BLaER1 (cell line): ENCODE measurements around the gene RALGPS2.
"Not testable (repeated sequence)": the region's sequence is repeated elsewhere in the genome, so short reads cannot be mapped to it uniquely, and the experiment has no call there.

ENCODE experiments used
- H3K27ac ChIP-seq: shearing (Covaris generic); formaldehyde crosslinking; 2 replicates; pipeline ENCODE4 v1.8.1; 2022
- H3K27me3 ChIP-seq: shearing (Covaris generic); formaldehyde crosslinking; 2 replicates; pipeline ENCODE4 v1.8.1; 2022
- H3K36me3 ChIP-seq: shearing (Covaris generic); formaldehyde crosslinking; 2 replicates; pipeline ENCODE4 v1.8.1; 2022
- H3K4me1 ChIP-seq: shearing (Covaris generic); formaldehyde crosslinking; 2 replicates; pipeline ENCODE4 v1.8.1; 2022
- H3K4me2 ChIP-seq: shearing (Covaris generic); formaldehyde crosslinking; 2 replicates; pipeline ENCODE4 v1.8.1; 2022
- H3K4me3 ChIP-seq: shearing (Covaris generic); formaldehyde crosslinking; 2 replicates; pipeline ENCODE4 v1.8.1; 2022
- H3K9ac ChIP-seq: shearing (Covaris generic); formaldehyde crosslinking; 2 replicates; pipeline ENCODE4 v1.8.1; 2022
- H3K9me3 ChIP-seq: shearing (Covaris generic); formaldehyde crosslinking; 2 replicates; pipeline ENCODE4 v1.8.1; 2022
- H4K20me1 ChIP-seq: shearing (Covaris generic); formaldehyde crosslinking; 2 replicates; pipeline ENCODE4 v1.8.1; 2022
- Cebpa-rat ChIP-seq: shearing (Covaris generic); IDR thresholded peaks from 2 replicates; pipeline ENCODE4 v1.8.1; 2022

Gene RALGPS2

DNA sequence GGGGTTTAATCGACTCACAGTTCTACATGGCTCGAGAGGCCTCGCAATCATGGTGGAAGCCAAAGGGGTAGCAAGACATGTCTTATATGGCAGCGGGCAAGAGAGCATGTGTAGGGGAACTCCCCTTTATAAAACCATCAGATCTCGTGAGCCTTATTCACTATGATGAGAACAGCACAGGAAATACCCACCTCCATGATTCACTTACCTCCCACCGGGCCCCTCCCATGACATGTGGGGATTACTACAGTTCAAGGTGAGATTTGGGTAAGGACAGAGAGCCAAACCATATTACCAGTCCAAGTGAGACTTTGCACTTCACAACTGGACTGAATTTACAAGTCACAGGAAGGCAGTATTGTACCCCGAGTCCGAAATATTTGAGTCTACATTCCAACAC lies 219.7 kb downstream of the RALGPS2 start:
- Histone ChIP-seq H3K4me1 (peaks cover 17% of the 10 kb centered on the region), H3K27ac (no peak overlapping the region), H4K20me1 (no peaks in the 10 kb centered on the region), H3K4me2 (no peak overlapping the region), H3K36me3 (no peaks in the 10 kb centered on the region), H3K4me3 (no peak overlapping the region), H3K9ac (no peak overlapping the region), H3K27me3 (no peaks in the 10 kb centered on the region), H3K9me3 (no peaks in the 10 kb centered on the region)
- no peak for TF ChIP-seq Cebpa-rat

DNA sequence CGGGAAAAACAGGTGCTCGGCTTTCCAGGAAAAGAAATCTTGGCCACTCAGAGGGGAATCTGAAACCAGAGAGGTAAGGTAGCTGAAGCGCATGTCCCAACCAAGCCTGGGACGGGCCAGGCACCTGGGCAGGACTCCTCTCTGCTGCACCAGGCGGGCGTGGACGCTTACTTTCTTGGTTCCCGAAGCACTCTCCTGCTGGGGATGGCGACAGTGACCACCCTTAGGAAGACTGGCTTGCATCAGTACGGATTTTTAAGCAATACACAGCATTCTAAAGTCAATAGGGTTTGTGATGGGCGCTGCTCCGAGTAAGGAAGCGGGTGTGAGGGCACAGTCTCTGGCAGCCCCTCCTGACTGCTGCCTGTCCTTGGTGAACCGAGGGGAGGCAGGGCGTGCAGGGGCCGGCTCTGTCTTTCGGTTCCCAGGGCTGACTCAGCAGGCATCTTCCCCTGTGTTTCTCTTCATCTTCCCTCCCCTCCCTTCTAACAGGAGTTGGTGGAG lies 220.8 kb downstream of the RALGPS2 start:
- Histone ChIP-seq H3K4me3 (no peak overlapping the region), H3K36me3 (no peaks in the 10 kb centered on the region), H3K4me2 (no peak overlapping the region), H3K9ac (no peak overlapping the region), H3K4me1 (peaks cover 16% of the 10 kb centered on the region), H3K27ac (no peak overlapping the region), H3K27me3 (no peaks in the 10 kb centered on the region), H4K20me1 (no peaks in the 10 kb centered on the region), H3K9me3 (no peaks in the 10 kb centered on the region)
- no peak for TF ChIP-seq Cebpa-rat

DNA sequence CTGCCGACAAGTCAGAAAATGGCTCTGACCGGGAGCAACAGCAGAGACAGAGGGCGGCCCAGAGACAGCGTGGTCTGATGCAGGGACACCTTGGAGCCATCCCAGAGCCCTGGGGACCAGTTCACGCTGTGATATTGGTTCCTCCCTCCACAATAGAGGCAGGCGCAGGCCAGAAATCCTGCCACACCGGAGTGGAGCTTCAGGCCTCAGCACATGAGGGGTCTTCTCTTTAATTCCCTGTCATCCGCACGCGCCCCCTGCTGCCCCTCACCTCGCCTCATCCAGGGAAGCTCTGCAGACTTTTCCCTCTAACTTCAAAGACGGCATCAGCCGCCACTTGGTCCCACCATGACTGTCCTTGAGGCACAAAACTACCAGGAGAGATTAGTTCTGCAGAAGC lies 221.4 kb downstream of the RALGPS2 start:
- H3K4me2 ChIP-seq: no peak overlapping the region
- H3K27ac ChIP-seq: no peak overlapping the region
- H4K20me1 ChIP-seq: no peaks in the 10 kb centered on the region
- TF ChIP-seq Cebpa-rat: no peak
- no peaks in the 10 kb centered on the region for H3K27me3 ChIP-seq
- peaks cover 10% of the 10 kb centered on the region for H3K4me1 ChIP-seq
- H3K4me3 ChIP-seq: no peak overlapping the region
- no peaks in the 10 kb centered on the region for H3K9me3 ChIP-seq
- no peaks in the 10 kb centered on the region for H3K36me3 ChIP-seq
- H3K9ac ChIP-seq: no peak overlapping the region

DNA sequence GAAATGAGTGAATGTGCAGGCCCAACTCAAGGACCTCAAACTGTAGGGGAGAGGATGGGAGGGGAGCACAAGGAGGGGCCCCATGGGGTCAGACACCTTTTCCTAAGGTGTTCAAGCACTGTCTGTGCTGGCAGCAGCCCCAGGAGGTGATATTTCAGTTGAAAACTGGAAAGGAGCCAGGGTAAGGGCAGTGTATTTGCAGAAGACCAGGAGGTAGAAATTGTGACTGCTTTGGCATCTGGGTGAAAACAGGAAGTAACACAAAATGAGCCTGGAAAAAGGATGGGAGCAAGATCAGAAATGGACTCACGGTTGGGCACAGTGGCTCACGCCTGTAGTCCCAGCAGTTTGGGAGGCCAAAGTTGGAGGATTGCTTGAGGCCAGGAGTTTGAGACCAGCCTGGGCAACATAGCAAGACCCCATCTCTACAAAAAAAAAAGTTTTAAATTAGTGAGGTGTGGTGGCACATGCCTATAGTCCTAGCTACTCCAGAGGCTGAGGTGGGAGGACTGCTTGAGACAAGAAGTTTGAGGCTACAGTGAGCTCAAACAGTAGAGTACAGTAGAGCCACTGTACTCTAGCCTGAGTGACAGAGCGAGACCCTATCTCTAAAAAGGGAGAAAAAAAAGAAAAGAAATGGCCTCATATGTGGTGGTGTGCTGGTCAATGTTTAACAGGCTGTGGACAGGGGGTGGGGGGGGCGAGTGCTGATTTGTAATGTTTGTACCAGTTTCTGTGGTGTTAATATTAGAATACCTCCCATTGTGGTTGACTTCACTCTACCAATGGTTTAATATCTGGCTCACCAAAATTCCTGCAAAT lies 222.0 kb downstream of the RALGPS2 start:
- H3K9me3 ChIP-seq: no peaks in the 10 kb centered on the region
- H3K4me3 ChIP-seq: no peak overlapping the region
- H4K20me1 ChIP-seq: no peaks in the 10 kb centered on the region
- H3K4me1 ChIP-seq: peaks cover 10% of the 10 kb centered on the region
- no peak overlapping the region for H3K27ac ChIP-seq
- H3K27me3 ChIP-seq: no peaks in the 10 kb centered on the region
- H3K9ac ChIP-seq: no peak overlapping the region
- H3K36me3 ChIP-seq: no peaks in the 10 kb centered on the region
- no peak for TF ChIP-seq Cebpa-rat
- no peak overlapping the region for H3K4me2 ChIP-seq

DNA sequence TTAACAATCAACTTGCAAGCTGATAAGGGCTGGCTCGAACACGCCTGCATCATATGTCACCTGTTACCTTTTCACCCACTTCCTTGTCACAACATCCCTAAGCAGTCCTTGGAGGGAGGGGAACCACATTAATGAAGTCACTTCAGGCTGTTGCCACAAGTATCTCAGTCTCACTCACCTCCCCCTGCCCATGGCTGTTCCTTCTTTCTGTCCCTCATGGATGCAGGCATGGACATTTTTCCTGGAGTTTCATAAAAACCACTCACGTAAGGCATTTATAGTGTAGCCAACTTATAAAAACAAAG lies 222.6 kb downstream of the RALGPS2 start:
- Histone ChIP-seq H3K4me3 (no peak overlapping the region), H3K27ac (no peak overlapping the region), H3K36me3 (no peaks in the 10 kb centered on the region), H3K4me2 (no peak overlapping the region), H3K27me3 (no peaks in the 10 kb centered on the region), H3K4me1 (peaks cover 6% of the 10 kb centered on the region), H4K20me1 (no peaks in the 10 kb centered on the region), H3K9ac (no peak overlapping the region), H3K9me3 (no peaks in the 10 kb centered on the region)
- TF ChIP-seq Cebpa-rat: no peak

DNA sequence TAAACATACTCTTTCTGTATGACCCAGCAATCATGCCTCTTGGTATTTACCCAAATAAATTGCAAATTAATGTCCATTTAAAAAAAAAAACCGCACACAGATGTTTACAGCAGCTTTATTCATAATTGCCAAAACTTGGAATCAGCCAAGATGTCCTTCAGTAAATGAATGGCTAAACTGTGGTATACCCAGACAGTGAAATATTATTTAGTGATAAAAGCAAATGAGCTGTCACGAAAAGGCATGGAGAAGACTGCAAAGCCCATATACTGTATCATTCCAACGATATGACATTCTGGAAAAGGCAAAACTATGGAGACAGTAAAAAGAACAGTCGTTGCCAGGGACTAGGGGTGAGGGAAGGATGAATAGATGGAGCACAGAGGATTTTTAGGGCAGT lies 223.6 kb downstream of the RALGPS2 start:
- no peaks in the 10 kb centered on the region for H3K9me3 ChIP-seq
- no peak overlapping the region for H3K27ac ChIP-seq
- no peak for TF ChIP-seq Cebpa-rat
- H4K20me1 ChIP-seq: no peaks in the 10 kb centered on the region
- H3K4me1 ChIP-seq: no peaks in the 10 kb centered on the region
- no peak overlapping the region for H3K9ac ChIP-seq
- no peak overlapping the region for H3K4me3 ChIP-seq
- no peaks in the 10 kb centered on the region for H3K27me3 ChIP-seq
- no peak overlapping the region for H3K4me2 ChIP-seq
- no peaks in the 10 kb centered on the region for H3K36me3 ChIP-seq

DNA sequence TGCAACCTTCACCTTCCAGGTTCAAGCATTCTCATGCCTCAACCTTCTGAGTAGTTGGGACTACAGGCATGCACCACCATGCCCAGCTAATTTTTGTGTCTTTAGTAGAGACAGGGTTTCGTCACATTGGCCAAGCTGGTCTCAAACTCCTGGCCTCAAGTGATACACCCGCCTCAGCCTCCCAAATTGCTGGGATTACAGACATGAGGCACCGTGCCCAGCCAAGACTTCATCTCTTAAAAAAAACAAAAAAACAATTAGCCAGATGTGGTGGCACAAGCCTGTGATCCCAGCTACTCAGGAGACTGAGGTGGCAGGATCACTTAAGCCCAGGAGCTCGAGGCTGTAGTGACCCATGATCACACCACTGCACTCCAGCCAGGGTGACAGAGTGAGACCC lies 224.8 kb downstream of the RALGPS2 start:
- H3K4me3 ChIP-seq, H3K9ac ChIP-seq, H3K4me1 ChIP-seq, H3K27me3 ChIP-seq, H3K36me3 ChIP-seq, H4K20me1 ChIP-seq, H3K9me3 ChIP-seq, H3K4me2 ChIP-seq, H3K27ac ChIP-seq: not testable (repeated sequence)

DNA sequence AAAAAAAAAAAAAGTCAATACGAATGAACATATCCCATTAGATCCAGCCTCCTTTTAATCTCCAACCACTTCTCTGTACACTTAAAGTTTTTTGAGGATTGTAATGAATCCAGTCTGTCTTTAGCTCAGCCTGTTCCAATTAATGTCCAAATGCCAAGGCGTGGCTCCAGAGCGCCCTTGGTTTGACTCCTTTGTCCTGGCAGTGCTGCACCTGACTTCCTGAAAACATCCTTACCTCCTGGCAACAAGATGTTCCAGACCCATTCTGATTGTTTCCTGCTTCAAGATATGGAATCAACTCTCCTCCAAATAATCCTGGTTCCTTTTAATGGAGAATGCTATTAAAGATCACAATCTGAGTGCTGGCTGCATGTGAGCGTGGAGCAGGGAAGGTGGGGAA lies 226.6 kb downstream of the RALGPS2 start:
- no peaks in the 10 kb centered on the region for H4K20me1 ChIP-seq
- no peak for TF ChIP-seq Cebpa-rat
- H3K4me3 ChIP-seq: no peak overlapping the region
- H3K4me2 ChIP-seq: no peak overlapping the region
- no peak overlapping the region for H3K9ac ChIP-seq
- no peak overlapping the region for H3K27ac ChIP-seq
- H3K4me1 ChIP-seq: no peaks in the 10 kb centered on the region
- H3K27me3 ChIP-seq: no peaks in the 10 kb centered on the region
- no peaks in the 10 kb centered on the region for H3K9me3 ChIP-seq
- H3K36me3 ChIP-seq: no peaks in the 10 kb centered on the region

DNA sequence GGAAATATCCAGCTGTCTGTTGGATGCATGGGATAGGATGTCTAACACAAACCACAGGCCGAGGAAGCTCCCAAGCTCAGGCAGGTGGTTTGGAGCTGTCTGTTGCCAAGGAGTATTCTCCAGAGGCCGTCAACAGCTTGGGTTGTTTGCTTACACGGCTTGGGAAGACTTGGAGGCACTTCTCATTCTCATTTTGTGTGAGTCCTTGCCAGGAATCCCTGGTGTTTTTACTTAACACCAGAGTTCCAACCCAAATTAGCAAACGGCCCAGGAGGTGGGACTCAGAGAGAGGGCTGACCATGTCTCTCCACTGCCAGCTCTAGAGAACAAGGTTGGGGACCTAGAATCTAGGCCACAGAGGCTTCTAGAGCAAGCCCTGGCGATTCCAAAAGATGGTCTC lies 228.0 kb downstream of the RALGPS2 start:
- Histone ChIP-seq H3K4me1 (no peaks in the 10 kb centered on the region), H3K9me3 (no peaks in the 10 kb centered on the region)
- no peak for TF ChIP-seq Cebpa-rat

DNA sequence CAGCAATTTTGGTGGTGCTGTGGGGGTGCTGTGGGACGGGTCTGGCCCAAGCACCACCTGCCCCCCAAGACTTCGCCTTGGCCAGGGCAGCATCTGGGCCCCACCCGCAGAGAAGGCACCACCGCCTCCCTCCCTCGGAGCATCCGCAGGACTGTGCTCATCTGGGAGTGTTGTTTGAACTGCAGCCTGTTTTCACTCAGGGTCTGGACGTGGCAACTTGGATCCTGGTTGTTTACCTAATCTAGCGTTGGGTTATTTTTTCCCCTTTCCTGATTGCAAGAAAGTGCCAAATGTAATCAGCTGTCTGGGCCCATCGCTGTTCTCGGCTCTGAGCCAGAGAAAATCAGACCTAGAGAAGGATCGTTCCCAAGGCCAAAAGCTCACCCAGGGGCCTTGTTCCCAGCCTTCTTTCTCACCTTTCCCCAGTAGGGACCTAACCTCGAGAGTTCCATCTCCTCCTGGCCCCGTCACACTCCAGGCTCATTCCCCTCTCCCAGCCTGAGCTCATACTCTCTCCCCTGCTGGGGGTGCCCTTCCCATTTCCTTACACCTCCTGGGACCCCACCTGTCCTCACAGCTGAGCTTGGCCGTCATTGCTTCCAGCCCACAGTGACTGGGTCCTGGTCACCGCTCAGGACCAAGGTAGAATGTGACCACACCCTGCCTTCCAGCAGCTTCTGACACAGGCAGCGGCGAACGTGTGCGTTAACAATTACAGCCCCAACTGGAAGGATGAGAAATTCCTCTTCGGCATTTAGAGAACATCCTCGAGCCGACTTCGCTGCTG lies 228.7 kb downstream of the RALGPS2 start:
- Histone ChIP-seq H3K4me1 (no peaks in the 10 kb centered on the region), H3K36me3 (no peaks in the 10 kb centered on the region), H3K27ac (no peak overlapping the region), H3K4me3 (no peak overlapping the region), H3K27me3 (no peaks in the 10 kb centered on the region), H3K9me3 (no peaks in the 10 kb centered on the region), H4K20me1 (no peaks in the 10 kb centered on the region), H3K4me2 (no peak overlapping the region), H3K9ac (no peak overlapping the region)
- TF ChIP-seq Cebpa-rat: no peak

More for the DNA sequence above, 228.0 kb downstream of the RALGPS2 start:
- Histone ChIP-seq H3K4me2 (no peak overlapping the region), H3K27ac (no peak overlapping the region), H3K27me3 (no peaks in the 10 kb centered on the region), H3K36me3 (no peaks in the 10 kb centered on the region), H3K9ac (no peak overlapping the region), H4K20me1 (no peaks in the 10 kb centered on the region), H3K4me3 (no peak overlapping the region)
